Activated naive CD8-positive, alpha-beta T cell (primary cell): ENCODE data around the gene SPRR2A.
"Not testable (repeated sequence)": the region's sequence is repeated elsewhere in the genome, so short reads cannot be mapped to it uniquely, and the experiment has no call there.

ENCODE experiments used
- H3K27ac Mint-ChIP-seq: one replicate; pipeline ENCODE4 v1.8.0; 2021; ENCODE audit warnings: mixed read lengths
- H3K27me3 Mint-ChIP-seq: one replicate; pipeline ENCODE4 v1.8.0; 2021; ENCODE audit warnings: mixed read lengths
- H3K36me3 Mint-ChIP-seq: one replicate; pipeline ENCODE4 v1.8.0; 2021; ENCODE audit warnings: mixed read lengths
- H3K4me1 Mint-ChIP-seq: one replicate; pipeline ENCODE4 v1.8.0; 2021; ENCODE audit warnings: low read depth, mixed read lengths
- H3K4me3 Mint-ChIP-seq: one replicate; pipeline ENCODE4 v1.8.0; 2021; ENCODE audit warnings: mild to moderate bottlenecking, mixed read lengths
- H3K9me3 Mint-ChIP-seq: one replicate; pipeline ENCODE4 v1.8.0; 2021; ENCODE audit warnings: low read depth, mixed read lengths

The SPRR2A gene

DNA sequence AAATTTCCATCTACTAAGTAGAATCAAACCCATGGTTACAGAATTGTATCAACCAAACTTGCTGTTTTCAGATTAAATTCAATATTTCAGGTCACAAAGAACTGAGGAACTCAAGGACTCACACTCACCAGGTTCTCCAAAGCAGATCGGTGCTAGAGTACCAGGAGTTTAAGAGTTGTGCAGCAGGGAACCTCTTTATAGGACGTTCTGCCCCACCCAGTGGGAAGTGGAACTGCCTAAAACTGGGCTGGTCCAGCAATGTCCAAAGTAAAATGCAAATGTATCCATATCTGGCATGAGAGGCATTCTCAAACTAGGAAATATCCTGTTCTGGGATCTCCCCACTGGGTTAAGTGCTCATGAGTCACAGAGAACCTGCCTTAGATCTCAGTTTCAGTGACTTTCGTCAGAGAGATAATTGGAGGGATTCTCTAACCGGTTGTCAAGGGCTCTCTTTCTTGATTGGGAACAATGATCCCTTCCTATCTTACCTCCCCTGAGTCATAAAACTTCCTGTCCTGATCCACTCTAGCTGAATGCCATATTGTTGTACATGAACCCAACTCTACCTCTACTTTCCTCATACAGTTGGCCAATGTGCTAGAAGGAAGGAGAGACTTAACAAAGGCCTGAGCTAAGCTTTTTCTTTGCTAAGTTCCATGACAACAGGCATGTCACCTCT is 16.2 kb downstream of the SPRR2A start, which contains the start of gene SPRR2D:
Gene SPRR2D (minus strand): TSS at position 171 of the 682 bp plus-strand sequence. CDS start 774 bp downstream, outside the sequence.
- no peak within 1 kb of the TSS for H3K27ac Mint-ChIP-seq
- no peak within 1 kb of the TSS for H3K4me3 Mint-ChIP-seq
- H3K36me3 Mint-ChIP-seq: no peaks in the 10 kb centered on the region
- H3K4me1 Mint-ChIP-seq: no peaks in the 10 kb centered on the region
- H3K27me3 Mint-ChIP-seq: peaks cover 24% of the 10 kb centered on the region
- H3K9me3 Mint-ChIP-seq: peaks cover 3% of the 10 kb centered on the region

DNA sequence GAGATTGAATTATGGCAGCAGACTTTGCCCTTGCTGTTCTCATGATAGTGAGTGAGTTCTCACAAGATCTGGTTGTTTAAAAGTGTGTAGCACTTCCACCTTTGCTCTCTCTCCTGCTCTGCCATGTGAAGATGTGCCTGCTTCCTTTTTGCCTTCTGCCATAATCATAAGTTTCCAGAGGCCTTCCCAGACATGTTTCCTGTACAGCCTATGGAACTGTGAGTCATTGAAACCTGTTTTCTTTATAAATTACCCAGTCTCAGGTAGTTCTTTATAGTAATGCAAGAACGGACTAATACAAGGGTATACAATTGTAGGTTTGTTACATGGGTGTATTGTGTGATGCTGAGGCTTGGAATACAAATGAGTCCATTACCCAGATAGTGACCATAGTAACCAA is 22.1 kb downstream of the SPRR2A start:
- peaks cover 16% of the 10 kb centered on the region for H3K27me3 Mint-ChIP-seq
- no peaks in the 10 kb centered on the region for H3K4me1 Mint-ChIP-seq
- H3K27ac Mint-ChIP-seq: no peak overlapping the region
- H3K9me3 Mint-ChIP-seq: peaks cover 3% of the 10 kb centered on the region
- no peak overlapping the region for H3K4me3 Mint-ChIP-seq
- H3K36me3 Mint-ChIP-seq: no peaks in the 10 kb centered on the region

DNA sequence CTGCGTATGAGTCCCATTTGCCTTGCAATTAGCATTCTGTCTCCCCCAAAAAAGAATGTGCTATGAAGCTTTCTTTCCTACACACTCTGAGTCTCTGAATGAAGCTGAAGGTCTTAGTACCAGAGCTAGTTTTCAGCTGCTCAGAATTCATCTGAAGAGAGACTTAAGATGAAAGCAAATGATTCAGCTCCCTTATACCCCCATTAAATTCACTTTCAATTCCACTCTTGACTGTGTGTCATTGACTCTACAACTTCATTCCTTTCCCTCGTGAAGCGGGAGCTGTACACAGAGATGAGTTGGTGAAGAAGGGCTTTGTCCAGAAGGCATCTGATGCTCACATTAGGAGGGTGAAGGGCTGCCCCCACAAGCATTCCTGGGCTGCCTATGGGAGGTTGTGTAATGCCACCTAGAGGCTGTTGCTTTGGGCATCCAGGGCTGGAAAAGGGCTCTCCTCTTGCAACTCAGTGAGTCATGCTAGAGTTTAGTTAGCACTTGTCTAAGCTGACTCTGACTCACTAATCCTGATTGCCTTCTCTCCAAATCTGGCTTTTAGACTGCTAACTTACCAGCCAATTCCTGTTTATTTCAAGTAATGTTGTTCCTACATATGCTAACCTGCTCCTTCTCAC is 24.5 kb downstream of the SPRR2A start:
- Mint-ChIP-seq H3K36me3 (no peaks in the 10 kb centered on the region), H3K4me3 (no peak overlapping the region), H3K27me3 (peaks cover 19% of the 10 kb centered on the region), H3K27ac (no peak overlapping the region), H3K9me3 (peaks cover 6% of the 10 kb centered on the region), H3K4me1 (no peaks in the 10 kb centered on the region)

DNA sequence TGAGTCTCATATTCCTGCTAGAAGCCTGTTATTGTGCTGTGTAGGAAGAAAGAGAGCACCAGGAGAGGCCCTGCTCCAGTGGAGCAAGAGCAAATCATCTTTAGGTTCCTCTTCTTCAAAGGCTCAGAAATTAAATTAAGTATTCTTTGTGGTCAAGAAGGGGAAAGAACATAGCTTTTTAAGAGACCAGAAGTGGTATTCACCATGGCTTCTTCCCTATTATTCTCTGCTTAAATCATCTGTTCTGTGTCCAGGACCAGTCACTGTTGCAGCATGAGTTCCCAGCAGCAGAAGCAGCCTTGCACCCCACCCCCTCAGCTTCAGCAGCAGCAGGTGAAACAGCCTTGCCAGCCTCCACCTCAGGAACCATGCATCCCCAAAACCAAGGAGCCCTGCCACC is 25.2 kb downstream of the SPRR2A start:
- Mint-ChIP-seq H3K27me3 (peaks cover 19% of the 10 kb centered on the region), H3K9me3 (peaks cover 6% of the 10 kb centered on the region), H3K27ac (no peak overlapping the region), H3K36me3 (no peaks in the 10 kb centered on the region), H3K4me1 (no peaks in the 10 kb centered on the region), H3K4me3 (no peak overlapping the region)

DNA sequence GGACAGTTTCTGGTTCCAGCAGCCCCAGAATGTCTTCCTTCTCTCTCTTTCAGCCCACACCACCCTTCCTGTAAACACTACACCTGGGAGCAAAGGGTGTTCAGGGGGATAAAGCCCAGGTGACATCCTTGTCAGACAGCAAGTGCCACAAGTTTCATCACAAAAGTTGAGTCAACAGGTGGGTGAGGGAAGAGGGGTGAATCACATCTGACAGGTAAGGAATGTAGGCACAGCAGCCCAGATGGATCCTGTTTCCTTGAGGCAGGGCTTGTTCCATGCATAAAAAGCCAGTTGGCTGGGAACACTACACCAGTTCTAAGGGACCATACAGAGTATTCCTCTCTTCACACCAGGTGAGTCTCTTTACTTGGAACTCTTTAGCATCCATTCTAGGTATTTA is 26.4 kb downstream of the SPRR2A start, which contains the start of gene SPRR1B:
Gene SPRR1B (plus strand): TSS at position 309 of the 400 bp plus-strand sequence. CDS start 1,143 bp downstream, outside the sequence.
- H3K27ac Mint-ChIP-seq: no peak within 1 kb of the TSS
- no peaks in the 10 kb centered on the region for H3K36me3 Mint-ChIP-seq
- H3K4me1 Mint-ChIP-seq: no peaks in the 10 kb centered on the region
- peaks cover 6% of the 10 kb centered on the region for H3K9me3 Mint-ChIP-seq
- H3K27me3 Mint-ChIP-seq: peaks cover 19% of the 10 kb centered on the region
- H3K4me3 Mint-ChIP-seq: no peak within 1 kb of the TSS

DNA sequence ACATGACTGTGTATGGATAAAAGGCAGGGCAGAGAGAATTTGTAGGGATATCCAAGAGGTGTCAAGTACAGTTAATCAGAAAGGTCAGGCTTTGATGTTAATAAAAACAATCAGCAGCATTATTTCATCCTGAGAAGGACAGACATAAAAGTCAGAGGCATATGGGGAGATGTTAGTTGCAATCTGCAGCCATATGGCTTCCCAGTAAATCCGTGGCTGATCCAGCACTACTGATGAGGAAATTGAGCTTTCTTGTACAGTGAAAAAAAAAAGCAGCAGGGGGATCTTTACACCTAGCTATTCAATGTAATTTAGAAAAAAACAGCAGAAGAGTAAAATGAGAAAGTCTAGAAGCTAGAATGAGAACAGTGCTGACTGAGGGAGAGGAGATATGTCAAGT is 28.5 kb downstream of the SPRR2A start:
- Mint-ChIP-seq H3K9me3 (peaks cover 6% of the 10 kb centered on the region), H3K27ac (no peak overlapping the region), H3K4me1 (no peaks in the 10 kb centered on the region), H3K4me3 (no peak overlapping the region), H3K36me3 (no peaks in the 10 kb centered on the region), H3K27me3 (peaks cover 15% of the 10 kb centered on the region)

DNA sequence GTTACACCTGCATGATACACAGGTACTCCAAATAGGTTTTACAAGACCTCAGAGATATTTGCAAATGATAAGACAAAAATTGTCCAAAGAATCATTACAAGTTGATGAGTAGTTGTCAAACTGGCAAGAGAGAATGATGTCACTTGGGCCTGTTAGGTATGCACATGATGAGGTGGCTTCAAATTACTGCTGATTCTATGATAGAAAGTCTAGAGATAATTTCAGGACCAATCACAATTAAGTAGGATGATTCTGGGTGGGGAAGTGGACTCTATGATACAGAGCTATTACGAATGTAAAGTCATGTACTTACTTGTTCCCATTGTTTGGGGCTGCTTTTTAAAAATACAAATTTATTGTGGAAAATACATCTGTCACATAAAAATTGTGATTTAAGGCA is 31.5 kb downstream of the SPRR2A start:
- H3K4me3 Mint-ChIP-seq: no peak overlapping the region
- no peaks in the 10 kb centered on the region for H3K4me1 Mint-ChIP-seq
- no peaks in the 10 kb centered on the region for H3K36me3 Mint-ChIP-seq
- peaks cover 6% of the 10 kb centered on the region for H3K9me3 Mint-ChIP-seq
- H3K27ac Mint-ChIP-seq: no peak overlapping the region
- H3K27me3 Mint-ChIP-seq: peaks cover 31% of the 10 kb centered on the region

DNA sequence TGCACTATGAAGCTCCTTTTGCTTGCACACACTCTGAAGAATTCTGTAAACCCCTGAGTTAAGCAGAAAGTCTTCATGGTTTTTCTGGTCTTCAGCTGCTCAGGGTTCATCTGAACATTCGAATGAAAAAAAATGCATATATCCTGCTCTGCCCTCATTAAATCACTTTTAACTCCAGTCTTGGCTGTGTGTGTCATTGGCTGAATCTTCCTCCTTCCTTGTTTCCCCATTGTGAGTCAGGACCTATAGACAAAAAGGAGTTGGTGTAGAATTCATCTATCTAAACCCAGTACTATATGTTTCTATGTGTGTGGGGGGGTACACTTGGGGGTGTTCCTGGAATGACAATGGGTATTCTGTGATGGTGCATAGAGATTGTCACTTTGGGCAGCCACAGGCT is 32.9 kb downstream of the SPRR2A start:
- H3K4me3 Mint-ChIP-seq: no peak overlapping the region
- no peaks in the 10 kb centered on the region for H3K36me3 Mint-ChIP-seq
- H3K9me3 Mint-ChIP-seq: peaks cover 6% of the 10 kb centered on the region
- H3K27me3 Mint-ChIP-seq: peaks cover 36% of the 10 kb centered on the region
- H3K4me1 Mint-ChIP-seq: no peaks in the 10 kb centered on the region
- H3K27ac Mint-ChIP-seq: no peak overlapping the region

DNA sequence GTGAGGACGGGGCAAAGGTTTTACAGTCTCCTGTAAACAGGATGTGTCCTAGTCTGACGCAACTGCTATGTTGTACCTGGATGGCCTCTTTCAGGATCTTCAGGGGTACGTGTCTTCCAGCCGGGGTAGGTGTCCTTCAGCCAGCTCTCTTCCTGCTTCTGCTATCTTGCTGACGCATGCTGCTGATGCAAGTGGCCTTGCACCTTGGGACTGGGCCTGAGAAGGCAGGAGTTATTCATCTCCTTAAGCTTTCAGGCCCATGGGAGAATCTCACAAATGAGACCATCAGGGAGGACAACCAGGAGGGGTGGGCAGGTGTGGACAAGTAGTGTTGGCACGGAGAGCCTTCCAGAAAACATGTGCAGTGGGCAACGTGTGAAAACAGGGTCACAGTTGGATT is 34.2 kb downstream of the SPRR2A start:
- Mint-ChIP-seq H3K36me3 (no peaks in the 10 kb centered on the region), H3K27ac (no peak overlapping the region), H3K9me3 (peaks cover under 1% of the 10 kb centered on the region), H3K4me3 (no peak overlapping the region), H3K27me3 (peaks cover 35% of the 10 kb centered on the region), H3K4me1 (no peaks in the 10 kb centered on the region)

DNA sequence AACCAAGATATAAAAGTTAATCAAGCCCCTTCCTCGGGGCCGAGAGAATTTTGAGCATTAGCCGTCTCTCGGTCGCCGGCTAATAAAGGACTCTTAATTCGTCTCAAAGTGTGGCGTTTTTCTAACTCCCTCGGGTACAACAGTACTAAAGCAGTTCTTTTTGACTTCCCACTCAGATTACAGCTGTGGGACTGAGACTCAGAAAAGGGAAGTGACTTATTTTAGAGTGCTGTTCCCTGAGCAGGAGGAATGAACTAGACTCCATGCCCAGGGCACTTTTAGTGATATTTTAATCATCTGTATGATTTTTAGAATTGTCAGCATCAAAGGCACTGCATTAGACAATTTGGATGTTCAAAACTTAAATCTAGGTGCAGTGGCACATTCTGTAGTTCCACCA is 35.0 kb downstream of the SPRR2A start:
- not testable (repeated sequence) for H3K4me1 Mint-ChIP-seq, H3K36me3 Mint-ChIP-seq, H3K4me3 Mint-ChIP-seq, H3K27ac Mint-ChIP-seq, H3K9me3 Mint-ChIP-seq
- H3K27me3 Mint-ChIP-seq: peaks cover 36% of the 10 kb centered on the region

DNA sequence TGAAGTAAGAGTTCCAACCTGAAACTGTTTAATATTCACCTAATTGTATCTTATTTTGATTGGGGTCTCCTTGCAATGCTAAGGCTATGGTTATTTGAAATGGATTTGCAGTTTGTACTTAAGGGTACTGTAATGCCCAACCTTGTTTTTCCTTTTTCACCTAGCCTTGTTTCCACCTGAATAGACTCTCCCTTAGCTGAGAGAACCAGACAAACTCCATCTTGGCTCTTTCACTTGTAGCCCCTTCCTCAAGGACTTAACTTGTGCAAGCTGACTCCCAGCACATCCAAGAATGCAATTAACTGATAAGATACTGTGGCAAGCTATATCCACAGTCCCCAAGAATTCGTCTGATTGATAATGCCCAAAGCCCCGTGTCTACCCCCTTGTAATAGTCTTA is 35.5 kb downstream of the SPRR2A start:
- not testable (repeated sequence) for H3K4me1 Mint-ChIP-seq, H3K36me3 Mint-ChIP-seq, H3K9me3 Mint-ChIP-seq, H3K4me3 Mint-ChIP-seq, H3K27ac Mint-ChIP-seq
- peaks cover 36% of the 10 kb centered on the region for H3K27me3 Mint-ChIP-seq

DNA sequence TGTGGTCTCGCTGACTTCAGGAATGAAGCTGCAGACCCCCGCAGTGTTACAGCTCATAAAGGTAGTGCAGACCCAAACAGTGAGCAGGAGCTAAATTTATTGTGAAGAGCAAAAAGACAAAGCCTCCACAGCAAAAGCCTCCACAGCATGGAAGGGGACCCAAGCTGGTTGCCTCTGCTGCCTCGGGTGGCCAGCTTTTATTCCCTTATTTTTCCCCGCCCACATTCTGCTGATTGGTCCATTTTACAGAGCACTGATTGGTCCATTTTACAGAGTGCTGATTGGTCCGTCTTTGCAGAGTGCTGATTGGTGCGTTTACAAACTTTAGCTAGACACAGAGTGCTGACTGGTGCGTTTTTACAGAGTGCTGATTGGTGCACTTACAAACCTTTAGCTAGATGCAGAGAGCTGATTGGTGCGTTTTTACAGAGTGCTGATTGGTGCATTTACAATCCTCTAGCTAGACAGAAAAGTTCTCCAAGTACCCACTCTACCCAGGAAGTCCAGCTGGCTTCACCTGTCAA is 46.0 kb downstream of the SPRR2A start:
- not testable (repeated sequence) for H3K27me3 Mint-ChIP-seq, H3K4me1 Mint-ChIP-seq, H3K27ac Mint-ChIP-seq, H3K36me3 Mint-ChIP-seq, H3K4me3 Mint-ChIP-seq, H3K9me3 Mint-ChIP-seq
